Measurements from ENCODE around the gene HEPHL1.
"Not testable (repeated sequence)": the region's sequence is repeated elsewhere in the genome, so short reads cannot be mapped to it uniquely, and the experiment has no call there.

The HEPHL1 gene

GRCh38 chr11:94090401-94090800 is 69.2 kb downstream of the HEPHL1 start:
- DNase-seq (ENCODE audit: low spot score), result no peak

- DNase-seq (ENCODE audit: low spot score), result no peak
Measured at GRCh38 chr11:94091091-94091490, 69.9 kb downstream of the HEPHL1 start.

- DNase-seq (ENCODE audit: low spot score), result no peak
Measured at GRCh38 chr11:94100253-94100652, 79.1 kb downstream of the HEPHL1 start.

- DNase-seq (ENCODE audit: low spot score), result no peak
Measured at GRCh38 chr11:94103471-94103870, 82.3 kb downstream of the HEPHL1 start.

GRCh38 chr11:94104734-94105133 is 83.6 kb downstream of the HEPHL1 start:
- DNase-seq (ENCODE audit: low spot score), result no peak

GRCh38 chr11:94106716-94107115 is 85.6 kb downstream of the HEPHL1 start:
- DNase-seq (ENCODE audit: low spot score), result no peak

GRCh38 chr11:94107363-94107762 is 86.2 kb downstream of the HEPHL1 start:
- no peak for DNase-seq (ENCODE audit: low spot score)

- DNase-seq (ENCODE audit: low spot score), result no peak
Measured at GRCh38 chr11:94111241-94111640, 90.1 kb downstream of the HEPHL1 start.

GRCh38 chr11:94111660-94112059 is 90.5 kb downstream of the HEPHL1 start:
- no peak for DNase-seq (ENCODE audit: low spot score)

GRCh38 chr11:94112206-94112953 is 91.2 kb downstream of the HEPHL1 start:
- DNase-seq (ENCODE audit: low spot score), result no peak

- DNase-seq (ENCODE audit: low spot score), result no peak
Measured at GRCh38 chr11:94117197-94117574, 96.0 kb downstream of the HEPHL1 start.

- DNase-seq (ENCODE audit: low spot score), result no peak
Measured at GRCh38 chr11:94117871-94118270, 96.7 kb downstream of the HEPHL1 start.

- DNase-seq (ENCODE audit: low spot score), result not testable (repeated sequence)
Measured at GRCh38 chr11:94119676-94120075, 98.5 kb downstream of the HEPHL1 start.

- not testable (repeated sequence) for DNase-seq (ENCODE audit: low spot score)
Measured at GRCh38 chr11:94120516-94120915, 99.4 kb downstream of the HEPHL1 start.

- no peak for DNase-seq (ENCODE audit: low spot score)
Measured at GRCh38 chr11:94120946-94121345, 99.8 kb downstream of the HEPHL1 start.

- DNase-seq (ENCODE audit: low spot score), result no peak
Measured at GRCh38 chr11:94125407-94126115, 104.4 kb downstream of the HEPHL1 start.

GRCh38 chr11:94127638-94128037 is 106.5 kb downstream of the HEPHL1 start:
- DNase-seq (ENCODE audit: low spot score), result no peak

GRCh38 chr11:94128291-94128745 is 107.2 kb downstream of the HEPHL1 start:
- no peak for DNase-seq (ENCODE audit: low spot score)

- DNase-seq (ENCODE audit: low spot score), result peak; percentile 91
Measured at GRCh38 chr11:94128746-94129511, 107.8 kb downstream of the HEPHL1 start, which contains the start of gene PANX1. Gene PANX1, plus strand, starts transcription at chr11:94128841. Its CDS starts 472 bp downstream, at chr11:94129313.

- DNase-seq (ENCODE audit: low spot score), result no peak
Measured at GRCh38 chr11:94129512-94130297, 108.6 kb downstream of the HEPHL1 start.

- no peak for DNase-seq (ENCODE audit: low spot score)
Measured at GRCh38 chr11:94130298-94131046, 109.3 kb downstream of the HEPHL1 start.
